GM18508 (cell line): ENCODE data around the gene FRK.
"Not testable (repeated sequence)": the region's sequence is repeated elsewhere in the genome, so short reads cannot be mapped to it uniquely, and the experiment has no call there.

ENCODE experiments used
- ATAC-seq: cut with Tn5 transposase; IDR thresholded peaks from one replicate; pipeline ENCODE4 v1.9.1; 2021; ENCODE audit warnings: moderate number of reproducible peaks; ENCODE audit not compliant: insufficient read depth, unreplicated experiment

Gene FRK

DNA sequence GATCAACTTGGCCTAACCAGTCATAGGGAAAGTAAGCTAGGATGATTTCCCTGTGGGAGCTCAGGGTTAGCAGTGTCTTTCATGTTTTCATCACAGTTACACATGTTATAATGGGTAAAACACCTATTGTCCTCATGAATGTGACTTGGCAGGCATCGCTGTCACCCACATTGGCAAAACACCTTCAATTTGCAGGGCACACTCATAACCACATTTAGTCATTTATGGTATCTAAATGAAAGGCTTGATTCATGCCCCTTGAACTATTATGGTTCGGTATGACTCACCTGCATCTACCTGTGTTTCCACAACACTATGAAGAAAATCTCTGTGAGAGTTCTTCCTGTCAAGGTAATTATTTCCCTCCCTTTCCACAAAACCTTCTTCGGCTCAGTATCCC is 49.2 kb downstream of the FRK start:
- peak; percentile 64 for ATAC-seq

DNA sequence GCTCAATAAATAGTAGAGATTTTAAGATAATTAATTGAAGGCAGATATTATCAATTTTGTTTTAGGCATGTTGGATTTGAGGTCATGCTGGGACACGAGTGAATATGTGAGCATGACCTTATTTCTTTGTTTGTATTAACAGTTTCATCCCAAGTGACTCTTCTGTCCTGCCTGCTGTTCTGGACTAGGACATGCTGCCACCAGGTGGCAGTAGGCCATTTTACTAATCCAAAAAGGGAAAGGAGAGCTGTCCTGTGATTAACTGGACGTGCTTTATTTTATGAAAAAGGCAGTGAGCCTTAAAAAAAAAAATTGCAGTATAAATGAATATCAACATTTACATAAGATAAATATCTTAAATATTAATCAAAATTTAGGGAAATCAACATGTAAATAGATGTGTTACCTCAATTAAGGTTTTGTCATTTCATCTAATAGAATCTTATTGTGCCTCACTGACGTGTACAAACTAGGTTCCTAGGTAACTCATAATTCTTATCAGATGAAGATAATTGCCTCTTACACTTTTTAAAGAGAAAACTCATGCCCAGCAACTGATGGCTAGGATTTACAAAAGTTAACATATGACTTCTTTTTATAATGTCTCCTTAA is 49.8 kb downstream of the FRK start:
- ATAC-seq, result no peak

DNA sequence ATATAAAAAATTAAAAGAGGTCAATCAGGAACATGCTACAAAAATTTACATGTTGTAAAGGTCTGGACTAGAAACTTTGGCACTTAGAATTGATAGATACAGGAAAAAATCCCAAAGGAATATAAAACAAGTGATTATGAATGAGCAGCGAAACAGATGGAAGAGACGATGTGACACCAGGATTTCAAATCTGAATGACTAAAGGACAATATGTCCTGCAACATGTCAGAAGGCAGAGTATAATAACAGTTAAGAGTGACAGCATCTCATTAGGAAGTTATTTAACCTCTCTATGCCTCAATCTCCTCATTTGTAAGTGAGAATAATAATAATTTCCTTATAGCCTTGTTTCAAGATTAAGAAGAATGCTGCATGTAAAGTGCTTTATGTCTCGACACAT is 50.3 kb downstream of the FRK start:
- no peak for ATAC-seq

DNA sequence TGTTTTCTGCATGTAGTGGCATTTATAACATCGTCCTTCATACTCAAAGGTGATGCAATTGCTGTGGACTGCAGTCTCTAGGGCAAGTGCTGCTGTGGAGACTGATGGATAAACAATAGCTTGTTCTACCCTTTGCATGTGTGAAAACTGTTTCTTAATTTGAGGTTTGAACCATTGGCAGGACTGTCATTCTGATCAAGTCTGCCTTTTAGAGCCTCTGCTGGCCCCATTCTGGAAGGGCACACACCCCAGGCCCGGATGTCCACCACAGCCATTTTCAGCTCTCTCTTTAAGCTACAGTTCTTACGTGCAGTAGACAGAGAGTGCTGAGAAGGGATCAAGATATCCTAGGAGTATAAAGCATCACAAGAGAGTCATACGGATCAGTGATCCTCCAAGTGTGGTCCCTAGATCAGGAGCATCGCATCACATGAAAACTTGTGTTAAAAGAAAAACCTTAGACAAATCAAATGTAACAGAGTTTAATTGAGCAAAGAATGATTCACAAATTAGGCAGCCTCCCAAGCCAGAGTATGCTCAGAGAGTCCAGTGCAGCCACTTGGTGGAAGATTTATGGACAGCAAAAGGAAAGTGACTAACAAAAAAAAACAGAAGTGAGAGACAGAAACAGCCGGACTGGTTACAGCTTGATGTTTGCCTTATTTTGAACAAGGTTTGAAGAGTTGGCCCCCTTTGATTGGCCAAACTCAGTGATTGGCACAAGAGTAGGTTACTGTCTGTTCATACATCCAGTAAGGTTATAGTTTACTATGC is 52.0 kb downstream of the FRK start:
- ATAC-seq, result peak; percentile 43

DNA sequence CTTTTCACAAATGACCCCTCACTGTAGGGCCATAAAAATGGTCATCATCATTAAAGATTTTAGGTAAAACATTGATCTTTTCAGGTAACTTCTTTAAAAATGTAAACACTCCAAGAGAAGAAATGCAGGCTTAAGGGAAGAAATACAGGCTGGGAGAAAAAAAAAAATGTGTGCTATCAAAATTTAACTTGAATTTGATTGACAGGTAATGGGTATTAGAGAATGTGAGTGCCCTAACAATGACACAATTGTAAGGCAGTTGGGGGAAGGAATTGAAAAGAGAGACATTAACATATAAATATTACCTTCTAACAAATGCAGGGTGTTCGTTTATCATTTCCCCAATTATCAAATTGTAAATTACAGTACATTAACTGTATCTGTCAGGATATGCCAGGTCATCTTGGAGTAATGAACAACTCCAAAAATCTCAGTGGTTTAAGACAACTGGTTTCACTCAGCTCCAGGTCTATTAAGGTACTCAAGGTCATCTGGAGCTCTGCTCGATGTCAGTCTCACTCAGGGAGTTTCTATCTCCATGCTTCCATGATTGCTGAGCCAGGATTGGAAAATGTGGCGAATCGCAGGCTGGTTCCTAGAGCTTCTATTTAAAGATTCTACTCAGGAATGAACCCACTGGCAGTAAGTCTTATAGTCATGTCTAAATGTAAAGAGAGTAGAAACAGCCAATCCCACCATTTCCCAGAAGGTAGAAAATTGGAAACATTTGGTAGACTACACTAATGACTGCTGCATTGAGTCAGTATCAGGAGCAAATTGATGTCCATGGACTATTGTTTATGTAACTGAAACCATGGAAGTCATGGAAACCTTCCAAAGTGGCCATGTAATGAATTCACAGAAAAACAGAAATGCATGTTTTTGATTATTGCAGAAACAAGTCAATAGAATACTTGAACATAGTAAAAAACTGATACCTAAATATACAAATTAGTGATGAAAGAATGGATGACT is 55.6 kb downstream of the FRK start:
- no peak for ATAC-seq

DNA sequence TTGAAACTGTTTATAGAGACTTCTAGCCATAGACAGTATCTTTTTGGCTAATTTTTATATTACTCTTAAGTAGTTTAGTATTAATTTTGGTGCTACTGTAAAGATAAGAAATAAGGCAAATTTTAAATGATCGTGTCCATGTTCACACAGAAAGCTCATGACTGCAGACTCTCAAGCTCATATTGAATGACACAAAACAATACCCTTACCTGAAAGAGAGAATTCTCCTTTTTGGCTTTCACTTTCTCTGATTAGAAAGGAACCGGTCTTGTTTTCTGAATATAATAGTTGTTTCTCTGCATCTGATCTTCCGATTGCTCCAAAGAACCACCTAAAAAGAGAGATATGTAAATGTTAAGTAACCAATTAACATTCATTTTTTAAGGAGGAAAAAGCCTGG is 57.0 kb downstream of the FRK start:
- peak; percentile 87 for ATAC-seq

DNA sequence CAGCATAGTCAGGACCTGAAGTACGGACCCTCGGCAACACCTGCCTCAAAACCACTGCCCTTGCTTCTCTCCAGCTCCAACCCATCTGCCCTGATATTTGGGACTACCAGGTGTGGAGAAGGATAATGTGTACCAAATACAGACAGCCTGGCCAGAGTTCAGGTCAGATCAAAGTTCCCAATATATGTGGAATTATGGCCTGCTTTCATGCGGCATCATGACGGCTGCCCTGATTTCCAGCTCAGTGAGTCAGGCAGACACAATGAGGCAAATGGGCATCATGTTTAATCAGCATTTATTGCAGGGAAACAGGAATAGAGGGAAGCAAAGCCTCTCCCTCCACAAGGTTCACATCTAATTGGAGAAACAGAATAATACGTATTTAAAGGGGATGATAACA is 57.9 kb downstream of the FRK start:
- ATAC-seq, result no peak

DNA sequence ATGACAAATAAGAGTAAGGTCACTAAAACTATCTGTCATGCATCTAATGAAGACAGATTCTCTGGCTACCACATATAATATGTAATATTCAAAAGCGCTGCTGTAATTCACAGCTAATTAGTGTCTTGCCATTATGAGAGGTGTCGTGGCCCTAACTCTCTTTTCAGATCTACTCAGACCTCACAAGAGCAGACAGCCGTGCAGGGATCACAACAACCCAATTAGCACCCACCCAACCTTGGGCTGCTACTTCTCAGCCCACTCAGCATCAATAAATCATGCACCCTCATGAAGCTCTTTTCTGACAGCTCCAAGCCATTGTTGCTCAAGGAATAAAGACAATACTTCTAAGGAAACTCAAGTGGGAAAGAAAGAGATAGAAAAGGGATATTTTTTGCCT is 61.5 kb downstream of the FRK start:
- ATAC-seq, result no peak

DNA sequence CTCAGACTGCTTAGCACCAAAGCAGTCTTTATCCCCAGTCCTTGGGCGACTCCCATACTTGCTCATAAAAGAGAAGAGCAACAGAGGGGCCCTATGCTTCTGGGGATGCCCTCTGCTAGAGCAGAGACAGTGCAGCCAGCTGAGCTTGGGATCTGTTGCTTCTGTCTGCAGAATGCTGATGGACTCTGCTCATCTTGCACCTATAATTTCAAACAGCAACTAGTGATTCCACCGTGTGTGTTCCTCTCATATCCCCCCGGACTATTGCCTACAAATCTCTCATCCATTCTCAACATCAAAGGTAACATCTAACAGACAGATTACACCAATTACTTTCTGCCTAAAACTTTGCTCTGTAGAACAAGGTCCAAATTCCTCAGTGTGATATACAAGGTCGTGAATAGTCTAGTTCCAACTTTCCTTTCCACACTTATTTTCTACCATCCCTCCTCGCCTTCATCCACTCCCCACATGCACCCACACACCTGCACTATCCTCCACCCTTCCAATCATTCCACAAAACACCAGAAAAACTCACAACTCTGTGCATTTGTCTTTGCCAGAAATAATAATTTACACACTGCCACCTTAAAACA is 62.6 kb downstream of the FRK start:
- ATAC-seq, result no peak

DNA sequence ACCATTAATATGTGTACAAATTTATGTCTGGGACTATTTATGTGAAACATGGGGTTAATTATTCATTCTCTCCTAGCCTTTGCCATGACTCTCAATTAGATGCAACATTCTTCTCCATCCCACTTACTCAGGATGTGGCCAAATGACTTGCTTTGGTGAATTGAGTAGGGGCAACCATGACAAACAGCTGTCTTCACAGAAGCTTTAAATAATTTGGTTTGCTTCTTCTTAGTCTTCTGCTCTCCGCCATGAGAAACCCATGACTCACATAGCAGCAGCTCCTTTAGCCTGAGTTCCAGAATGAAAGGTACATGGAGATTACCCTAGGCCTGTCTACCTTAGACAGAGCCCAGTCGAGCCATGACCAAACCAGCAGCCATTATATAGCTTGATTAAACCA is 74.7 kb downstream of the FRK start:
- no peak for ATAC-seq

DNA sequence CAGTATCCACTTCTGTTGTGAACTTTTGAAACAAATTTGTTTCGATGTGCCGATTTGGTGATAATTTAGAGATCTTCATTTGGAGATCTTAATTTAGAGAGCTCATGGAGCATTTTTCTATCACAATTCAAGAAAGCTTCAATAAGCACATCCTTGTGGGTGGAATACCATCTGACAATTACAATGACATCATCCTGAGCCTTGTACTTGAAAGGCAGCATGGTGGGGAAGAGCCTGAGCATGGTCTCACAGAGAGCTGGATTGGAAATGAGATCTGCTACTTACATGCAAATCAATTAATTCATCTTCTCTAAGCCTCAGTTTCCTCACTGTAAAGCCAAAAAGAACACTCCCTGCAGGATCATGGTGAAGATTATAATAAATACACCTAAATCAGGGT is 75.9 kb downstream of the FRK start:
- ATAC-seq, result no peak

DNA sequence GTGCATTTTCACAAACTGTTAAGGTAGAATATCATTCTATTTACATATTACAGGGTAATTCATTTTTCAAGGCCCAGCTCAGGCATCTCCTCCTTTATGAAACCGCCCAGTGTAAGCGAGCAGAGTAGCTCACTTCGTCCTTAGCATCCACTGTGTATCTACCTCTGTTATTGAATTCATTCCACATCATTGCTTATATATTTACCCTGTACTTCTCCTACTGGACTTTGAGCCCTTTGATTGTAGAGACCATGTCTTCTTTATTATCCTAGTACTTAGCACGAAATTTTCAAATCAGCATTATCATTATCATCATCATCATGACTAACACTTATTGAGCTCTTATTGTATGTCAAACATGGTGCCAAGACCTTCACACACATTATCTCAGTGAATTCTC is 76.7 kb downstream of the FRK start:
- ATAC-seq, result no peak

DNA sequence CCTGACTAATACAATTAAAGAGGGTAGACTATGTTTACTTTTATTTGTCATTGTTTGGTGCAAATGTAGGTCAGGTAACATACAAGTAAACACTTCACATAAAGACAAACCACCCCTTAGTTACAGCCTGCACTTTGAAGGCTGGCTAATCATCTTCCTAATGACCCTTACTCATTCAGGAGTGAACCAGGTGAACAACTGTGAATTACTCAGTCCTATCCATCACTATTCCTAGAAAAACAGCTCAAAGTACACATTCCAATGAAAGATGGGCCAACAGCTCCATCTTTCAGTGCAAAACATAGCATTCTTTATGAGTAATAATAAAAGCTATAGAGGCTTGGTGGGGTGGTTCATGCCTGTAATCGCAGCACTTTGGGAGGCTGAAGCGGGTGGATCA is 78.2 kb downstream of the FRK start:
- no peak for ATAC-seq

DNA sequence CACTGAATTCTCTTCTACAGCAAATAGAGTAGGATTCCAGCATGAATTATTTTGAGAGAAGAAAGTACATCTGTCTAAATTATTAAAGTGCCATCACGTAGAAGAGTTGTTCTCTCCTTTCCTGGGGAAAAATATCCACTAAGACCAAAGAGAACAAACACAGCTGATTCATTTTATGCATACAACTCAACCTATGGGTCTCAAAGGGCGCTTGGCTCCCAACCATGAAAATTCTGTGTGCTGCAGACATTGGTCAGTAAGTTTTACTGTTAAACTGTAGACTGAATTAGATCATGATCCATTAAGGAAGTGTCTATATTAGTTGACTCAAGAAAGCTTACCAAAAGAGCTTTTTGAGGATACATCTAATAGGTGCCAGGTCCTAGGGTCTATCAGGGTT is 83.5 kb downstream of the FRK start:
- ATAC-seq, result no peak

DNA sequence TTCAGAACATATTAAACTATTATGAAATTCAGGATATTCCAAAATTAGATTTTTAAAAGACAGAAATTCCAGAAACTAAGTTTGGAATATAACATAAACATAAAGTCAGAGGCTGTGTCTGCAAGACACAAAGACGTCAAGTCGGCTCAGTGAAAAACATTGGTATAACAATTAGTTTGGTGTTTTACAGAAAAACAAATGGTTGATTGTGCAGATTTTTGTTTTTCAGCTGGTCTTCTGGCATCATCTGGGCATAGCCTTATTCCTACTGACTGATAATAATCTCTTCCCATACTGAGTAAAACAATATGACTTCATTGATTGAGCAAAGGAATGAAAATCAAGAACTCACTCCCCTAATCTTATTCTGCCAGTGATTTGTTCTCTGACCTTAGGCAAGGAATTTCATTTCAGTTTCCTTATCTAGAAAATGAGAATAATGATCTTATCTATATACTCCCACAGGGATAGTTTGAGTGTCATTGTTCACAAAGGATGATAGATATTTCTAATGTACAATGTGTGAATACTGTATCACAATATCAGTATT is 84.3 kb downstream of the FRK start:
- no peak for ATAC-seq

DNA sequence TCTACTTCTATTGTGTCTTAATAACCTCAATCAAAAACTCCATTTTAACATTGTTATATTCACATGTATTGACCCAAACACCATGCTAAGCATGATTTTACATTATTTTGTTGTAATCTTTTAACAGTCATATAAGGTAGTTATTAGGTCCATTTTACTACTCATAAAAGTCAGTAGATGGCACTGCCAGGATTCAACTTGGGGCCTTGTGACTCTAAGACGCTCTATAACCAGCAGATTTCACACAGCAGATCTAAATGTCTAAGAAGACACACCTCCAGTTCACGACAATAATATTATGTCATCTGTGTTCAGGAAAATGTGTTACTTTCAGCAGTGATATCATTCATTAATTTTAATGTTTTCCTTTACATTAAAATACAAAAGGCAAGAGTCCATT is 88.0 kb downstream of the FRK start:
- ATAC-seq, result no peak

DNA sequence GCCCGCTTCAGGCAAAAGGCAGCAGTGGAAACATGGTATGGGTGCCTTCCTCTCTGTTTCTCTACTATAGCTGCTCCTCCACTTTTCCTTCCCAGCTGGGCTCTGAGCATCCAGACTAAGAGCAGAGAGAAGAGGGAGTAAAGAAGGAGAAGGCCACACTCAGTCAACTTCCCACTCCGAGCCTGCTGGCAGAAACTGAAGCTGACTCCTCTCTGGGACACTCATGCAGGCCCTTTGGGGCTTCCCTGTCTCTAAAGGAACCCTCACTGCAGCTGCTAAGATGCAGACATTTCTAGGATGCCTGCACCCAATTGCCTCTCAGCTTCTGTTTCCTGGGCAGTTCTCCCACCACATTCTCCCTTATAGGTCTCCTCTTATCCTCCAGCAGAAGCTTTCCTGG is 88.9 kb downstream of the FRK start:
- ATAC-seq, result no peak

DNA sequence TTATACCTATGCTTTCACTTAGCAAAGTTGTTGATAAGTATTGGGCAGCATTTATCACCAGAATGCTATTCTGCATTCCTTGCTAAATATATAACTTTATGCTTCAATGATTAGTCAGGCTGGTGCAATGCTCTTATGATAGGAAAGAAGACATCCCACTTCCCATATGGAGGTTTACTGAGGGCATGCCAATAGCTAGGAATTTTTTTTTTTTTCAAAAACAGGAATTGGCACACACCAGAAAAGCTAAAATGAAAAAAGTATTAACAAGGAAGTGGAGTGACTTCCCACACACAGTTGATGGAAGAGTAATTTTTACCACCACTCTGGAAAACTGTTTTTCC is 90.8 kb downstream of the FRK start:
- no peak for ATAC-seq

DNA sequence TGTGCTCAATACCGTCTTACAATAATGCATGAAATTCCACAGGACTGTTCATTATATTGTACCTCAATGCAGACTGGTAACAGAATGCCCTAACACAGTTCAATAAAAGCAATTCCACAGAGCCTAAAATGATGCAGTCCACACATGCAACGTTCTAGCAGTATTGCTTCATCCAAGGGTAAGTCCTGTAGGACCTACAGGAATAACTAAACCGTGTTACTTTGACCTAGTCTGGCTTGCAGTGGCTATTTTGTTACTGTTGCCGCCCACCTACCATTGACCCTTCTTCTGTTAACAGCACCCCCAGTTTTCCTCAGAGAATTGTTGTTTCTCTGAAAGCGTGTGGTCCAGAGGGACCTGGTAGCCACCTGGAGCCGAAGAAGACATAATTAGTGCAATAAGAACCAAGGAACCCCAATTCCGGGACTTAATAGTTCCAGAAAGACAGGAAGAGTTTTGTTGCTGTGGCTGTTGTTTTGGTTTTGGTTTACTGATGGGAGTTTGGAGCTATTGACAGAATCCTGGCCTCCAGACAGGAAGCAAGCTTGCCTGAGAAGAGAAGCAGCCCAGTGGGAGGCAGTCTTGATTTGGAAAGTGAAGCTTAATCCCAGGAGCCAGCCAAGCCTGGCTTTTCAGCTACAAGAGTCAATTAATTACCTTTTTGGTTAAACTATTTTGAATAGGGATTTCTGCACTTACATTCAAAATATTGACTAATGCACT is 91.3 kb downstream of the FRK start:
- no peak for ATAC-seq

DNA sequence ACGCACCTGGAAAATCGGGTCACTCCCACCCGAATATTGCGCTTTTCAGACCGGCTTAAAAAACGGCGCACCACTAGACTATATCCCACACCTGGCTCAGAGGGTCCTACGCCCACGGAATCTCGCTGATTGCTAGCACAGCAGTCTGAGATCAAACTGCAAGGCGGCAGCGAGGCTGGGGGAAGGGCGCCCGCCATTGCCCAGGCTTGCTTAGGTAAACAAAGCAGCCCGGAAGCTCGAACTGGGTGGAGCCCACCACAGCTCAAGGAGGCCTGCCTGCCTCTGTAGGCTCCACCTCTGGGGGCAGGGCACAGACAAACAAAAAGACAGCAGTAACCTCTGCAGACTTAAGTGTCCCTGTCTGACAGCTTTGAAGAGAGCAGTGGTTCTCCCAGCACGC is 100.4 kb downstream of the FRK start:
- not testable (repeated sequence) for ATAC-seq
